DND-41 (cell line): Measurements from ENCODE around the gene GATD1.

ENCODE experiments used
- ATAC-seq: fragments of 200-7000 bp; cut with Tn5 transposase; 3 replicates; pipeline ENCODE4 v1.9.1; 2021; ENCODE audit warnings: low read depth; ENCODE audit not compliant: insufficient read depth
- DNase-seq: peaks from one replicate; pipeline ENCODE4 v3.0.0-alpha.2; 2020
- H2AFZ ChIP-seq: 2 replicates; pipeline ENCODE4 v1.6.0; 2012; ENCODE audit warnings: low read depth, low read length
- H3K27ac ChIP-seq: 2 replicates; pipeline ENCODE4 v1.5.1; 2012; ENCODE audit warnings: low read length, inconsistent platforms
- H3K27me3 ChIP-seq: fragments of 200-600 bp; sonication (generic); 2 replicates; pipeline ENCODE4 v1.6.0; 2012; ENCODE audit warnings: low read length, mild to moderate bottlenecking, inconsistent platforms; ENCODE audit not compliant: insufficient read depth, poor library complexity
- H3K36me3 ChIP-seq: 2 replicates; pipeline ENCODE4 v1.5.1; 2012; ENCODE audit warnings: low read length, inconsistent platforms; ENCODE audit not compliant: insufficient read depth
- H3K4me1 ChIP-seq: 2 replicates; pipeline ENCODE4 v1.5.1; 2012; ENCODE audit warnings: mild to moderate bottlenecking, low read length; ENCODE audit not compliant: insufficient read depth
- H3K4me2 ChIP-seq: 2 replicates; pipeline ENCODE4 v1.6.0; 2012; ENCODE audit warnings: mild to moderate bottlenecking, moderate library complexity, low read length, inconsistent platforms; ENCODE audit not compliant: insufficient read depth
- H3K4me3 ChIP-seq, 2 experiments: fragments of 200-600 bp in 1 of 2; shearing (Covaris generic) in 1 of 2; 2 replicates each; pipeline ENCODE4 v1.5.1; 2012 to 2016; ENCODE audit warnings: inconsistent platforms in 2 of 2, low read length in 2 of 2, mild to moderate bottlenecking in 2 of 2, low read depth in 1 of 2, moderate library complexity in 1 of 2
- H3K79me2 ChIP-seq: 2 replicates; pipeline ENCODE4 v1.6.0; 2012; ENCODE audit warnings: low read length, inconsistent platforms; ENCODE audit not compliant: insufficient read depth
- H3K9ac ChIP-seq: 2 replicates; pipeline ENCODE4 v1.6.0; 2012; ENCODE audit warnings: low read depth, mild to moderate bottlenecking, inconsistent platforms, low read length, moderate library complexity
- H3K9me3 ChIP-seq: 2 replicates; pipeline ENCODE4 v1.5.1; 2012; ENCODE audit warnings: low read length, moderate library complexity, mild to moderate bottlenecking, inconsistent platforms; ENCODE audit not compliant: insufficient read depth, severe bottlenecking
- H4K20me1 ChIP-seq: 2 replicates; pipeline ENCODE4 v1.6.0; 2012; ENCODE audit warnings: low read length; ENCODE audit not compliant: insufficient read depth
- EZH2 ChIP-seq: IDR thresholded peaks from 3 replicates; pipeline ENCODE4 v1.6.1; 2012; ENCODE audit warnings: borderline replicate concordance, low read depth, mild to moderate bottlenecking, moderate library complexity, low read length, inconsistent platforms; ENCODE audit not compliant: severe bottlenecking
- TF ChIP-seq, protein P1 (sequence below): IDR thresholded peaks from 2 replicates; pipeline ENCODE4 v1.5.1; 2012; ENCODE audit warnings: borderline replicate concordance, low read length, moderate library complexity, mild to moderate bottlenecking; ENCODE audit not compliant: poor library complexity, severe bottlenecking; ENCODE audit errors: extremely low read depth

Gene GATD1

DNA sequence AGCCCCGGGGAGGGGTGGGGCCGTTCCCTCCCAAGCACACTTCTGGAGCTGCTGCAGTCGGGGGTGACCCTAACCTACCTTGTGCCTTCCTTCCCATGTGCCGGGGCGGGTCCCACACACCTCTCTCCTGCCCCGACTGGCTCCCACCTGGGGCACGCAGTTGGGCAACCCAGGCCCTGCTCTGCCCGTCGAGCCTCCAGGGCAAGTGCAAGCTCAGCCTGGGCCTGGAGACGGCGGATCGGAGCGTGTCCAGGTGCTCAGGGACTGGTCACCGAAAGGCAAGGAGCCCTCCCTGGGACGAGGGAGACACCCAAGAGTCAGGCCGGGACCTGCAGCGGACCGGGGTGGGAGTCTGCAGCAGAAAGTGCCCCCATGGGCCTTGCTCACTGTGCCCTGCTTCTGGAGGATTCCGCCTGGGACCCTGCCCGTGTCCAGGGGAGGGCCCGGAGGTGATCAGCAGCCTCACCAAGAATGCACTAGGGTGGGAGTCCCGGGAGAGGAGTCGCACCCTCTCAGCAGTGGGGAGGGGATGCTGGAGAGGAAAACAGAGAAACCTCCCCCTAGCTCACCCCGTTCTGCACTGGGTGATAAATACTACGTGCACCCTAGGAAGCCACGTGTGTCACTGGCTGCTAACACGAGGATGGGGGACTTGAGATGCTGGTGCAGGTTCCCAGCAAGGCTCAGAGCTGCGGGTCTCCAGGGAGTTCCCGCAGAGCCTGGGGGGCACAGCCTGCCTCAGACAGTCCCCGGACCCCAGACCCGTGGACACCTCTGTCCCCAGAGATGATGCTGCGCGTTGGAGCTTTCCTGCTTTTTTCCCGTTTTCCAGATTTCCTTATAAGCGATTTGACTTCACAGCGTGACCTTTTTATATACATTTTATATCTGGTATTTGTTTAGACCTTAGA is 5.2 kb upstream of the GATD1 start:
- TF ChIP-seq, protein P1, sequence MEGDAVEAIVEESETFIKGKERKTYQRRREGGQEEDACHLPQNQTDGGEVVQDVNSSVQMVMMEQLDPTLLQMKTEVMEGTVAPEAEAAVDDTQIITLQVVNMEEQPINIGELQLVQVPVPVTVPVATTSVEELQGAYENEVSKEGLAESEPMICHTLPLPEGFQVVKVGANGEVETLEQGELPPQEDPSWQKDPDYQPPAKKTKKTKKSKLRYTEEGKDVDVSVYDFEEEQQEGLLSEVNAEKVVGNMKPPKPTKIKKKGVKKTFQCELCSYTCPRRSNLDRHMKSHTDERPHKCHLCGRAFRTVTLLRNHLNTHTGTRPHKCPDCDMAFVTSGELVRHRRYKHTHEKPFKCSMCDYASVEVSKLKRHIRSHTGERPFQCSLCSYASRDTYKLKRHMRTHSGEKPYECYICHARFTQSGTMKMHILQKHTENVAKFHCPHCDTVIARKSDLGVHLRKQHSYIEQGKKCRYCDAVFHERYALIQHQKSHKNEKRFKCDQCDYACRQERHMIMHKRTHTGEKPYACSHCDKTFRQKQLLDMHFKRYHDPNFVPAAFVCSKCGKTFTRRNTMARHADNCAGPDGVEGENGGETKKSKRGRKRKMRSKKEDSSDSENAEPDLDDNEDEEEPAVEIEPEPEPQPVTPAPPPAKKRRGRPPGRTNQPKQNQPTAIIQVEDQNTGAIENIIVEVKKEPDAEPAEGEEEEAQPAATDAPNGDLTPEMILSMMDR: no peak
- TF ChIP-seq EZH2: no peak
- Histone ChIP-seq H2AFZ (no peak overlapping the region), H3K27me3 (no peaks in the 10 kb centered on the region), H3K4me1 (peaks cover 28% of the 10 kb centered on the region), H3K27ac (no peak overlapping the region), H3K9me3 (no peaks in the 10 kb centered on the region), H3K4me3 (no peak overlapping the region), H3K4me2 (no peak overlapping the region), H3K79me2 (peaks cover 28% of the 10 kb centered on the region), H4K20me1 (peaks cover 35% of the 10 kb centered on the region), H3K36me3 (peaks cover 27% of the 10 kb centered on the region), H3K9ac (no peak overlapping the region)
- DNase-seq: no peak
- no peak for ATAC-seq

DNA sequence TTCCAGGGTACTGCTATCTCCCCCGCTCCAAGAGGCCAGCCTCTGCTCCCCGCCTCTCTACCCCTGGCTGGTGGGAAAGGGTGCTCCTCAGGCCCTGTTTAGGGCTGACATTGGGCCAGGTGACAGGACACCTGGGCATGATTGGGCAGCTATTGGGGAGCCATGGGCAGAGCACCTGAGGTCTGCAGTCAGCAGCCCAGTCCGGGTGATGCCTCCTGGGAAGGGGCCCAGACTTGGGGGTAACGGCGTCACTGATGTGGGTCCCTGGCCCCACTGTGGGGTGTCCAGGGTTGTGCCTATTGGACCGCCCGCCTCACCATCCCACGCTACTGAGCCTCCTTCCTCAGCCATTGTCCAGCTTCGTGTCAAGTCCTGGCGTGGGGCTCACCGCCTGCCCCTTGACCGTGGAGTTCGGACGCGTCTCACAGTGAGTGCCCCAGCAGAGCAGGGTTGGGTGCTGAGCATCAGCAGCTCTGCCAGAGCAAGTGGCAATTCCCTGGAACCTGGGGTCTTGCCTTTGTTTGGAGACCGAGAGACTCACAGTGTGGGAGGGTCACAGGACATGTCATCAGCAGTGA is 2.8 kb upstream of the GATD1 start:
- peak overlapping the region; percentile 20; the same call in 1 of the 2 replicates for H3K4me2 ChIP-seq
- ATAC-seq: no peak
- no peaks in the 10 kb centered on the region for H3K9me3 ChIP-seq
- peaks cover 43% of the 10 kb centered on the region for H3K4me1 ChIP-seq
- H2AFZ ChIP-seq: no peak overlapping the region
- H3K36me3 ChIP-seq: peaks cover 32% of the 10 kb centered on the region
- H3K79me2 ChIP-seq: peaks cover 48% of the 10 kb centered on the region
- no peak overlapping the region for H3K27ac ChIP-seq
- TF ChIP-seq, protein P1: no peak
- no peak for TF ChIP-seq EZH2
- H3K4me3 ChIP-seq: no peak overlapping the region
- no peak for DNase-seq
- H4K20me1 ChIP-seq: peaks cover 43% of the 10 kb centered on the region
- H3K27me3 ChIP-seq: no peaks in the 10 kb centered on the region
- peak overlapping the region; percentile 17; the same call in 1 of the 2 replicates for H3K9ac ChIP-seq

DNA sequence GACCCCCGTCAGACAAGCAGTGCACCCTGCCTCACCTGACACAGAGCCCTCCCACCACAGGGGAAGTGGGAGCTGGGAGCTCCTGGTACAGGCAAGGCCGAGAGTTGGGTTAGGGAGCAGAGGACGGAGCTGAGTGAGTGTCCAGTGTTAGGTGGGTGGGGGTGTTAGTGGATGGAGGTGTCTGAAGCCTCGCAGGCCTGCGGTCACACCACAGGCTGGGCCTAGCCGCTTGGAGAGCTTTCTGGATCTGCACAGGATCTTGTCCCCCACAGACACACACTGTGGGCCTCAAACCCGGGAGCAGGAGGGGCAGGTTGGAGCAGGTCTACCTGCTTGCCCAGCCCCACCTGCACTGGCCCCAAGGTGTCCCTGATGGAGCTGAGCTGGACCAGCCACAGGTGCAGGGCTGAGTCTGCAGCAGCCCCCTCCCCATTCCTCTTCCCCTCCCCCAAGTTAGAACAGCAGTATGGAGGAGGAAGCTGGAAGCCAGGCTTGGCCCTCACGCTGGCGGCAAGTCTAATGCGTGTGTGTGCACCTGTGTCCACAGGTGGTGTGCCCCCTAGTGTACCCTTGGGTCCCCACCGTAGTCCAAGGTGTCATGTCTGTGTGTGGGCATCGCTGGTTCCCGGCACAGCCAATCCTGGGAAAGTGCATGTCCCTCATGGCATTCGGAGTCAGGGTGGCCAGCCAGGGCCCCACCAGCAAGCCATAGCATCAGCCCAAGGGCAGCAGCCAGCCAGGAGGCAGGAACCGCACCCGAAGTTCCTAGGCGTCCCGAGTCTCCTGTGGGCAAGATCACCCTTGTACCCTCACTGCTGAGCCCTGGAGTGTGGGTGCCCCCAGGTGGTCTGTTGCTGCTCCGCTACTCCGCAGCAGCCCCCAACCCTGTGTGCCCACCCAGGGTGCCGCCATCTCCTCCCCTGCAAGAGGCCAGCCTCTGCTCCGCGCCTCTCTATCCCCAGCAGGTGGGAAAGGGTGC is 2.0 kb upstream of the GATD1 start:
- H3K4me2 ChIP-seq: peak overlapping the region; percentile 89
- H3K4me1 ChIP-seq: peaks cover 48% of the 10 kb centered on the region
- TF ChIP-seq EZH2: no peak
- TF ChIP-seq, protein P1: no peak
- H3K9me3 ChIP-seq: no peaks in the 10 kb centered on the region
- H3K9ac ChIP-seq: peak overlapping the region; percentile 97; the same call in 1 of the 2 replicates
- H2AFZ ChIP-seq: no peak overlapping the region
- peaks cover 54% of the 10 kb centered on the region for H3K79me2 ChIP-seq
- H3K4me3 ChIP-seq: no peak overlapping the region
- ATAC-seq: no peak
- H4K20me1 ChIP-seq: peaks cover 47% of the 10 kb centered on the region
- no peak for DNase-seq
- H3K36me3 ChIP-seq: peaks cover 36% of the 10 kb centered on the region
- no peaks in the 10 kb centered on the region for H3K27me3 ChIP-seq
- H3K27ac ChIP-seq: no peak overlapping the region
